A673 (cell line): ENCODE results near the gene WNK2. TPM values are rescaled to one million over a fixed set of nuclear protein-coding genes. Genes with fewer than 3 reads are reported as not detected.

ENCODE experiments used
- BruUV-seq: library from RNA; stranded (reverse); fragments of 400-500 nt; replicated peaks from 2 replicates; lab custom pipeline; 2021; lab: Mats Ljungman, UMichigan
- CTCF ChIA-PET: fragments of 300-600 bp; sonication (Branson Sonifier 250); formaldehyde crosslinking; loops from one replicate; lab custom pipeline; 2022; ENCODE audit warnings: antibody characterized with exemption; lab: Charles Lee
- POLR2A ChIA-PET: fragments of 300-600 bp; sonication (Branson Sonifier 250); formaldehyde crosslinking; loops from one replicate; lab custom pipeline; 2022; ENCODE audit warnings: antibody characterized with exemption; ENCODE audit not compliant: low non-redundant PET; lab: Charles Lee
- DNase-seq: peaks from one replicate; pipeline ENCODE4 v3.0.0-alpha.2; 2015; ENCODE audit warnings: low spot score
- H3K27ac ChIP-seq: fragments of 200-600 bp; sonication (generic); 2 replicates; pipeline ENCODE4 v1.5.1; 2016; ENCODE audit warnings: mixed run types, low read depth, mild to moderate bottlenecking, mixed read lengths, antibody characterized with exemption, low read length; ENCODE audit not compliant: poor library complexity, severe bottlenecking
- H3K27me3 ChIP-seq: fragments of 200-600 bp; sonication (generic); replicated peaks from 2 replicates; pipeline ENCODE4 v1.6.1; 2017; ENCODE audit warnings: mixed run types, low read depth, mild to moderate bottlenecking, mixed read lengths, antibody characterized with exemption, low read length; ENCODE audit not compliant: insufficient read depth, poor library complexity
- H3K36me3 ChIP-seq: fragments of 200-600 bp; sonication (generic); 2 replicates; pipeline ENCODE4 v1.6.1; 2016; ENCODE audit warnings: mixed run types, mild to moderate bottlenecking, mixed read lengths, antibody characterized with exemption, low read length; ENCODE audit not compliant: insufficient read depth, poor library complexity, severe bottlenecking
- H3K4me1 ChIP-seq: fragments of 200-600 bp; sonication (generic); 2 replicates; pipeline ENCODE4 v1.6.1; 2017; ENCODE audit warnings: mixed run types, mild to moderate bottlenecking, mixed read lengths, antibody characterized with exemption, low read length; ENCODE audit not compliant: insufficient read depth, poor library complexity, severe bottlenecking
- H3K4me3 ChIP-seq: fragments of 200-600 bp; sonication (generic); 2 replicates; pipeline ENCODE4 v1.5.1; 2016; ENCODE audit warnings: low read depth, mixed run types, mild to moderate bottlenecking, mixed read lengths, low read length; ENCODE audit not compliant: poor library complexity, severe bottlenecking
- H3K9me3 ChIP-seq: fragments of 200-600 bp; sonication (generic); 2 replicates; pipeline ENCODE4 v1.6.1; 2016; ENCODE audit warnings: mixed run types, low read depth, mild to moderate bottlenecking, mixed read lengths, antibody characterized with exemption, low read length; ENCODE audit not compliant: poor library complexity, severe bottlenecking
- EZH2 ChIP-seq: fragments of 200-600 bp; sonication (generic); IDR thresholded peaks from 2 replicates; pipeline ENCODE4 v1.6.1; 2017; ENCODE audit warnings: borderline replicate concordance, low read depth, mild to moderate bottlenecking, mixed read lengths, antibody characterized with exemption, low read length; ENCODE audit not compliant: poor library complexity, severe bottlenecking
- intact Hi-C: fragments of 100-400 bp; cut with micrococcal nuclease; formaldehyde crosslinking; loops from one replicate; pipeline ENCODE4 v1.10.0; 2022; ENCODE audit not compliant: unreplicated experiment
- total RNA-seq: library from RNA; stranded (reverse); gene quantifications from 2 replicates; pipeline ENCODE4 v1.2.3, GENCODE V29; 2021
- TF ChIP-seq, protein P1 (sequence below): fragments of 300-800, 200-600 bp; sonication (generic); conservative IDR thresholded peaks from 2 replicates; pipeline ENCODE4 v1.5.1; 2017; ENCODE audit warnings: low read depth, mild to moderate bottlenecking, antibody characterized with exemption, low read length, moderate library complexity, mixed read lengths

Gene WNK2
- total RNA-seq, 1 experiment from 2014 or later: 9.6 TPM

DNA sequence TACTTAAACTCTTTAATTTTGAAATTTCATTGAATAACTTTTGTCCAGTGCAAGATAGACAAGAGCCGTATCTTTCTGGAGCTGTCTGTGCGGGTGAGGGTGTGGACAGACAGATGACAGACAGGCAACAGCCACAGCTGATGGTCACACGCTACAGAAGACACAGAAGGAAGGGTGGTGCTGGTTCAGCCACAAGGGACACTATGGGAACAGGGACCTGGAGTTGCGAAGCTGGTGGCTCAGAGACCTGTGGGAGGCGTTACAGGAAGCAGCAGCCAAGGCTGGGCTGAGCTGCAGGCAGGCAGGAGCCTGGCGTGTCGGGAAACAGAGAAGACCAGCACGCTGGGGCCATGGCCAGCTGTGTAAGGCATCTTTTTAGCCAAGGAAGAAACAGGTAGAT, 104.4 kb downstream of the WNK2 start:
- TF ChIP-seq, protein P1, sequence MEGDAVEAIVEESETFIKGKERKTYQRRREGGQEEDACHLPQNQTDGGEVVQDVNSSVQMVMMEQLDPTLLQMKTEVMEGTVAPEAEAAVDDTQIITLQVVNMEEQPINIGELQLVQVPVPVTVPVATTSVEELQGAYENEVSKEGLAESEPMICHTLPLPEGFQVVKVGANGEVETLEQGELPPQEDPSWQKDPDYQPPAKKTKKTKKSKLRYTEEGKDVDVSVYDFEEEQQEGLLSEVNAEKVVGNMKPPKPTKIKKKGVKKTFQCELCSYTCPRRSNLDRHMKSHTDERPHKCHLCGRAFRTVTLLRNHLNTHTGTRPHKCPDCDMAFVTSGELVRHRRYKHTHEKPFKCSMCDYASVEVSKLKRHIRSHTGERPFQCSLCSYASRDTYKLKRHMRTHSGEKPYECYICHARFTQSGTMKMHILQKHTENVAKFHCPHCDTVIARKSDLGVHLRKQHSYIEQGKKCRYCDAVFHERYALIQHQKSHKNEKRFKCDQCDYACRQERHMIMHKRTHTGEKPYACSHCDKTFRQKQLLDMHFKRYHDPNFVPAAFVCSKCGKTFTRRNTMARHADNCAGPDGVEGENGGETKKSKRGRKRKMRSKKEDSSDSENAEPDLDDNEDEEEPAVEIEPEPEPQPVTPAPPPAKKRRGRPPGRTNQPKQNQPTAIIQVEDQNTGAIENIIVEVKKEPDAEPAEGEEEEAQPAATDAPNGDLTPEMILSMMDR: no peak
- no peak for TF ChIP-seq EZH2
- ChIA-PET POLR2A (no interaction called here), CTCF (no interaction called here)
- intact Hi-C loops: no loop called here
- H3K27ac ChIP-seq: no peak overlapping the region
- BruUV-seq: no TSS peak
- H3K4me1 ChIP-seq: no peaks in the 10 kb centered on the region
- H3K9me3 ChIP-seq: no peaks in the 10 kb centered on the region
- no peaks in the 10 kb centered on the region for H3K36me3 ChIP-seq
- H3K27me3 ChIP-seq: no peaks in the 10 kb centered on the region
- H3K4me3 ChIP-seq: no peak overlapping the region
- no peak for DNase-seq

DNA sequence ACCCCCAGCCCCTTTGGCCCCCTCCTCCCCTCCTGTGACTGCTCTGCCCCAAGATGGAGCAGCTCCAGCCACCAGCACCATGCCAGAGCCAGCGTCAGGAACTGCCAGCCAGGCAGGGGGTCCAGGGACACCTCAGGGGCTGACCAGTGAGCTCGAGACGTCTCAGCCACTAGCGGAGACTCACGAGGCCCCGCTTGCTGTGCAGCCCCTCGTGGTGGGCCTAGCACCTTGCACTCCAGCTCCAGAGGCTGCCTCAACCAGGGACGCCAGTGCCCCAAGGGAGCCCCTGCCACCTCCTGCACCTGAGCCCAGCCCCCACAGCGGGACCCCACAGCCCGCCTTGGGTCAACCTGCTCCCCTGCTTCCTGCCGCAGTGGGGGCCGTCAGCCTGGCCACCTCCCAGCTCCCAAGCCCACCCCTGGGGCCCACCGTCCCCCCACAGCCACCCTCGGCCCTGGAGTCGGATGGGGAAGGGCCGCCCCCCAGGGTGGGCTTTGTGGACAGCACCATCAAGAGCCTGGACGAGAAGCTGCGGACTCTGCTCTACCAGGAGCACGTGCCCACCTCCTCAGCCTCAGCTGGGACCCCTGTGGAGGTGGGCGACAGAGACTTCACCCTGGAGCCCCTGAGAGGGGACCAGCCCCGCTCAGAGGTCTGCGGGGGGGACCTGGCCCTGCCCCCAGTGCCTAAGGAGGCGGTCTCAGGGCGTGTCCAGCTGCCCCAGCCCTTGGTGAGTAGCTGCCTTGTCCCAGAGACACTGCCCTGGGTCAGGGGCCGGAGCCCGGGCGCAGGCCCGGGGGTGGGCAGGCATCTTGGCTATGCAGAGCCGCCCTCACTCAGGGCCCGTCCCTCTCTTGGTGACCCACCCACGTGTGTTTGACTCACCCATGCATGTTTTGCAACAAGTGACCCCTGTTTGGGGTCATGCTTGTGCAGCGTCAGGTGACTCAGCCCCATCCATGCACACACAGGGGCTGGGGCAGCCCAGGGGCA, 105.2 kb downstream of the WNK2 start:
- DNase-seq: no peak
- Histone ChIP-seq H3K4me3 (no peak overlapping the region), H3K9me3 (no peaks in the 10 kb centered on the region), H3K27ac (no peak overlapping the region), H3K36me3 (no peaks in the 10 kb centered on the region), H3K27me3 (no peaks in the 10 kb centered on the region), H3K4me1 (no peaks in the 10 kb centered on the region)
- intact Hi-C loops: no loop called here
- ChIA-PET CTCF (no interaction called here), POLR2A (no interaction called here)
- no TSS peak for BruUV-seq
- TF ChIP-seq, protein P1: no peak
- TF ChIP-seq EZH2: no peak

DNA sequence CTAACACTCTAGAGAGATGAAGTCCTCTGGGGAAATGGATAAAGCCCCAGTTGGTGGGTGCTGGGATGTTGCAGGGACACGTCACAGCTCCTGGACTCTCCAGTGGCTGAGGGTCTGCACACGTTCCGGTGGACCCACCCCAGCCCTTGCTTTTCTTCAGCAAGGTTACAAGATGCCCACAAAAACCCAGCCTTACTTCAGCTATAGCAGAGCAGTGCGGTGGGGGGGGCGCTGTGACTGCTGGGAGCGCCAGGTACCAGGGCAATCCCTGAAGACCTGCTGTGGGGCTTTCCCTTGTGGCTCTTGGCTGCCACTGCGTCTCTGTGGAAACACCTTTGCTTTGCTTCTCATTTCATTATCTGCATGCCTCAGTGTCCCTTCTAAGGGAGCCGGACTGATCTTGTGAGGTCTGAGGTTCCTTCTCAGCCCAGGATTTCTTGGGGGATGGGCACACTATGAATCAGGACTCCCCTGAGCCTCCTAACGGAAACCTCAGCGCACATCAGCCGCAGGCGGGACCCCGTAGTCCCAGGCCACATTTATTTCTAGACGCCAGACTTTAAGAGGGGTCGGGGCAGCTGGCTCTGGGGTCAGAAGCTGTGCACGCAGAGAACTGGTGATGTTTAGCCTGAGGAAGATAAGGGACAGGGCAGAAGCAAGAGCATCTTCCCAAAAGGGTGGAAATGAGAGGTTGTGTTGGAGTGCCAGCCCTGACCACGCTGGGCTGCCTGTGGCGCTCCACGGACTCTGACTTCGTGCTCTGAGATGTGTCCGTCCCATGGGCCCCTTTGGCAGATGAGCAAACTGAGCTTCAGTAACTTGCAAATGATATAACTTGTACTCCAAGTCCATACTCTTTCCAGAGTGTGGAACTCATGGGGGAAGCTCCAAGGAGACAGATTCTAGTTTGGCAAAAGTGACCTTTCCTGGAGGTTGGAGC, 106.8 kb downstream of the WNK2 start:
- Histone ChIP-seq H3K4me3 (no peak overlapping the region), H3K27ac (no peak overlapping the region), H3K4me1 (no peaks in the 10 kb centered on the region), H3K36me3 (no peaks in the 10 kb centered on the region), H3K27me3 (peaks cover 8% of the 10 kb centered on the region), H3K9me3 (no peaks in the 10 kb centered on the region)
- no peak for TF ChIP-seq EZH2
- TF ChIP-seq, protein P1: no peak
- intact Hi-C loops: no loop called here
- CTCF ChIA-PET: no interaction called here
- no peak for DNase-seq
- no TSS peak for BruUV-seq
- POLR2A ChIA-PET: no interaction called here
